ENCODE data around the gene GAD2. TPM values are rescaled to one million over a fixed set of nuclear protein-coding genes. Genes with fewer than 3 reads are reported as not detected.

Gene GAD2
- total and polyA plus RNA-seq, 5 donors = not detected

DNA sequence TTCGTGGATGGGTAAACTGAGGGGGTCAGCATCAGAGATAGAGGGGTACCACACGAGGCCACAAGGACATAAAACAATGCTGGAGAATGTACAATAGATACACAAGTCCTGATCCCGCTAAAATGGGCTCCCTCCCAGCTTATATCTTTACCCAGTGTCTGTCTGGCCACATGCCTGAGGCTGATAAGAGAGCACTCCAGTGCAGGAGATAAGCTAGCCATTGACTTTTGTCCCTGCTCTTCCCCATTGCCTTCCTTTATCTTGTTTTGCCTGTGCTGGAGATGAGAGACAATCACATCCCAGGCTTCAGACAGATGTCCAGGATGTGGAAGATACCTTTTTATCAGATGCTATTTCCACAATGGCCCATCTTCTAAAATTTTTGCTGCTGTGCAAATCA, 6.0 kb downstream of the GAD2 start:
- Histone ChIP-seq H3K9me3 (ENCODE audit: control insufficient read depth, low read length) (no peaks in the 10 kb centered on the region), H3K27ac (ENCODE audit: low read length) (no peak overlapping the region), H3K4me3 (ENCODE audit: low read length) (no peak overlapping the region), H3K4me1 (ENCODE audit: control insufficient read depth, insufficient read depth, low read length) (no peaks in the 10 kb centered on the region), H3K27me3 (ENCODE audit: control insufficient read depth, insufficient read depth) (no peaks in the 10 kb centered on the region)
- ATAC-seq (no peak), DNase-seq (no peak)
- intact Hi-C loops (cut with DNase I) = no loop called here
- 9% methylated on average over 3 of the region's 3 CpGs for WGBS

DNA sequence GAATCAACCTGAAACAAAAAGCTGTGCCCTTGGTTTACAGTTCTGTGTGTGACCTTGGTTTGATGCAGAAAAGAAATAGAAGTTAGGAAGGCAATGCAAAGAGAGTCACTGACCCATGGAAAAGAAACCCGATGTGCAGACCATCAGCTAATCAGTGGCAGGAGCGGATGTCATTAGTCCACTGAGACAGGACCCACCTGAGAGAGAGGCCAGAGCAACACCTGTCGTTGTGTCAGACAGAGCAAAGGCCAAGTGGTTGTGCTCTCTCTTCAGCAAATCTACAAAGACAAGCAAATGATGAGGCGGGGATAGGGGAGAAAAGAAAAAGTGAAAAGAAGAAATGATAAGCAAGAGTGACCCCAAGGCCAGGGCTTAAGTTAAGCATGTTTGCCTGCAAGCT, 8.7 kb downstream of the GAD2 start:
- no peak overlapping the region for H3K27ac ChIP-seq (ENCODE audit: low read length)
- H3K4me1 ChIP-seq (ENCODE audit: control insufficient read depth, insufficient read depth, low read length) = no peaks in the 10 kb centered on the region
- intact Hi-C loops (cut with DNase I) = no loop called here
- WGBS = 66% methylated on average over 4 of the region's 4 CpGs
- DNase-seq = no peak
- H3K27me3 ChIP-seq (ENCODE audit: control insufficient read depth, insufficient read depth) = no peaks in the 10 kb centered on the region
- no peaks in the 10 kb centered on the region for H3K9me3 ChIP-seq (ENCODE audit: control insufficient read depth, low read length)
- ATAC-seq = no peak
- H3K4me3 ChIP-seq (ENCODE audit: low read length) = no peak overlapping the region

DNA sequence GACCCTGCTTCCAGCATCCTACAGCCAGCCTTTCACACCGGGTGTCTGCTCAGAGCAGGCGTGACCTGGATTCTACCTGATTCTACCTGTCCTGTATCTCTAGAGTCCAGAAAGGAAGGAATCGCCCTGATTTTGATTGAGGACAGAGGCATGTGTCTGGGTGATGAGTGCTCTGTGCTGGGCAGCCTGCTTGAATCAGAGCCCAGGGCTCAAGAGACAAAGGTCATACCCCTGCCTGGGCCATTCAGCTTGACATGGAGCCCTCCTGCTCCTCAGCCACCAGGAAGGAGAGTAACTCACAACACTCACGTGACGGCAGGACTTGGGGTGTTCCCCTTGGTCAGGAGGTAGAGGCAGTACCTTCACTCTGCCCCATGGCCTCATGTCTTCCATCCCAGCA, 11.2 kb downstream of the GAD2 start:
- Histone ChIP-seq H3K4me3 (ENCODE audit: low read length) (no peak overlapping the region), H3K27me3 (ENCODE audit: control insufficient read depth, insufficient read depth) (no peaks in the 10 kb centered on the region), H3K4me1 (ENCODE audit: control insufficient read depth, insufficient read depth, low read length) (no peaks in the 10 kb centered on the region), H3K9me3 (ENCODE audit: control insufficient read depth, low read length) (no peaks in the 10 kb centered on the region), H3K27ac (ENCODE audit: low read length) (no peak overlapping the region)
- 81% methylated on average over 5 of the region's 5 CpGs for WGBS
- ATAC-seq (no peak), DNase-seq (no peak)
- intact Hi-C loops (cut with DNase I) = no loop called here

DNA sequence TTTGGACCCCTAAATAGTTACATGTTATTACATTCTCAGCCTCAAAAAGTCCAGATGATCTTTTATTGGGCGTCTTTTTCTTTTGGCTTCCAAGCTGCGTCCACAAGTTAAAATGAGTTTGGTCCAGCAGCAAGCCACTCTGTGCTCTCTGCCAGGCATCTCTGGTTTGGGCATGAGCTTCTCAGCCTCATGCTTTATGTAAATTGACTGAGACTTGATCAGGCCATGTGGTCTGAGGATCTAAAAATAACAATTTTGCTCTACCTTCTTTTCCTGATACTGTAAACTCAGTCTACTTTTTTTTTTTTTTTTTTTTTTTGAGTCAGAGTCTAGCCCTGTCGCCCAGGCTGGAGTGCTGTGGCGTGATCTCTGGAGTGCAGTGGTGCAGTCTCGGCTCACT, 15.6 kb downstream of the GAD2 start:
- whole genome bisulfite sequencing = 92% methylated on average over 5 of the region's 5 CpGs
- Histone ChIP-seq H3K4me3 (ENCODE audit: low read length) (no peak overlapping the region), H3K27me3 (ENCODE audit: control insufficient read depth, insufficient read depth) (no peaks in the 10 kb centered on the region), H3K27ac (ENCODE audit: low read length) (no peak overlapping the region), H3K4me1 (ENCODE audit: control insufficient read depth, insufficient read depth, low read length) (no peaks in the 10 kb centered on the region), H3K9me3 (ENCODE audit: control insufficient read depth, low read length) (no peaks in the 10 kb centered on the region)
- no peak for DNase-seq
- ATAC-seq = no peak
- intact Hi-C loops (cut with DNase I) = no loop called here

DNA sequence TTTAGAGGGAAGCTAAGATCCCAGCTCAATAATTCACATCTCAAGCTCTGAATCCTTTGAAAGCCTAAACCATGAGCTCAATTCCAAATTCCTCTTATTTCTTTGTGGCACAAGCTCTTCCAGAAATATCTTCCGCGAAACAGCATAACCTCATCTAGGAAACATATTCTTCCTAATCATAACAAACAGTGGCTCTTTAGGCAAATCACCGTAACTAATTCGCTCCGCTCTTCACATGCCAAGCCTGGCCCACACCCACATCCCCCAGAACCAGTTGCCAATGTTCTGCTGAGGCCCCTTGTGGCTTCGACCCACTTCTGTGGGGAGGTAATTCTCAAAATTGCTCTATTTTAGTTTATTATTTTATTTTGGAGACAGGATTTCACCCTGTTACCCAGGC, 19.2 kb downstream of the GAD2 start:
- DNase-seq = no peak
- intact Hi-C loops (cut with DNase I) = no loop called here
- no peaks in the 10 kb centered on the region for H3K27me3 ChIP-seq (ENCODE audit: control insufficient read depth, insufficient read depth)
- no peak for ATAC-seq
- H3K4me1 ChIP-seq (ENCODE audit: control insufficient read depth, insufficient read depth, low read length) = no peaks in the 10 kb centered on the region
- no peak overlapping the region for H3K27ac ChIP-seq (ENCODE audit: low read length)
- H3K9me3 ChIP-seq (ENCODE audit: control insufficient read depth, low read length) = no peaks in the 10 kb centered on the region
- no peak overlapping the region for H3K4me3 ChIP-seq (ENCODE audit: low read length)
- 87% methylated on average over 6 of the region's 6 CpGs for WGBS

DNA sequence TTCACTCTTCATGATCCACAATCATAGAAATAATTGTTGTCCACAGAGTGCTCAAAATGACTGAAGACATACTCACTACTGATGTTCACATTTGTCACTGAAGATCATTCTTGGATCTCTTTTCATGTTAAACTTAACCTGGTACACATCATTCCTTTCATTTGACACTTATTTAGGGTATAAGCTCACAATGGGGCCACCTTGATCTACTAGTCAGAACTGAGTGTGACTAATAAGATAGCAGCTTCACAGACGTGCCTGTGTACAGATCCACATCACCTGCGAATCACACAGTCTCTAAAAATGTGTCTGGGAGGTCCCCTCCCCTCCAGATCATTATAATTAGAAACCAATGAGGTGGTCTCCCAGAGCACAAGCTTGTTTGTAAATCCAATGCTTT, 21.8 kb downstream of the GAD2 start:
- no peak for DNase-seq
- intact Hi-C loops (cut with DNase I) = no loop called here
- H3K9me3 ChIP-seq (ENCODE audit: control insufficient read depth, low read length) = no peaks in the 10 kb centered on the region
- H3K27ac ChIP-seq (ENCODE audit: low read length) = no peak overlapping the region
- no peak for ATAC-seq
- no peaks in the 10 kb centered on the region for H3K4me1 ChIP-seq (ENCODE audit: control insufficient read depth, insufficient read depth, low read length)
- no peak overlapping the region for H3K4me3 ChIP-seq (ENCODE audit: low read length)
- 42% methylated on average over 2 of the region's 2 CpGs for WGBS
- H3K27me3 ChIP-seq (ENCODE audit: control insufficient read depth, insufficient read depth) = no peaks in the 10 kb centered on the region

DNA sequence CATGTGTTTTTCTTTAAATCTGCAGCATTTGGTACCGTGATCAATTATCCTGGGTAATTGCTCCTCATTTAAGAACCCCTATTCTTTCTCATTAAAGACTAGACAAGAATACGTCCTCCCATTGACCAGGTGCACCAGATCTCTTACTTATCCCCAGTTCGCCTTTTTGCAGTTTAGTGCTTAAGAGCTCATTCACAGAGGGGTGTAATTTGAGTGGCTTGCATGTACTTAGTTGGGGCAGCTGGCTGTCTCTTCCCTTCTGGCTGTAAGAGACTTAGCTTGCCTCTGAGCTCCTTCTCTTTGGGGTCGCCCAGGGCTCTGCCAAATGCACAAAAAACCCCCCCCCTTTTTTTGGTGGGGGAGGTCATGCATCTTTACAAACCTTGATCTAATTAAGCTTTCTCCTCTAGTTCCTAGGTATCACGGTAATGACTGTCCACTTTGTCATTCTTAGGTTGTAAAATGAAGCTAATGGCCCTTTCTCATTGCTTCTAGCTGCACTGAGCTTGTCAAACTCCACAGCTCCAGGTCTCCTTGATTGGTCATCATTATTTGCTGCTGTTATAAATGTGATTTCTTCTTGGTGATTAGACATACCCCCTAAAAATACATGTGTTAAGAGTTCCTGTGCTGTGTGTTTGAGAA, 26.3 kb downstream of the GAD2 start:
- intact Hi-C loops (cut with DNase I) = no loop called here
- no peak for ATAC-seq

DNA sequence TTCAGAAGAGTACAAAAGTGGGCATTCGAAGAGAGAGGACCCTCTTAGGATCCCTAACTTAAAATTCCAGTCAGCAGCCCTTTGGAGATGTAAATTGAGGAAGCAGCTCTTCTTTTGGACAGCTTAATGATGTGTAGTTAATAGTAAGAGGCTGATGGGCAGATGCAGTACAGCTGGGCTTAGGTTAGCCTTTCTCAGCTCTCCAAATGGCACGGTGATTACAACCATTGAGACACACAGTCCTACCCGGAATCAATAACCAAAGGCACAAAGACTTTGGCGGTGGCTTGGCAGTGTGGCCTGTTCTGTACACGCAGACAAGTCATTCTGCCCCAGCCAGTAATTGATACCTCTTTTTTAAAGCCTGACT, 26.8 kb downstream of the GAD2 start:
- Histone ChIP-seq H3K4me1 (ENCODE audit: control insufficient read depth, insufficient read depth, low read length) (no peaks in the 10 kb centered on the region), H3K27me3 (ENCODE audit: control insufficient read depth, insufficient read depth) (no peaks in the 10 kb centered on the region), H3K9me3 (ENCODE audit: control insufficient read depth, low read length) (no peaks in the 10 kb centered on the region), H3K27ac (ENCODE audit: low read length) (no peak overlapping the region), H3K4me3 (ENCODE audit: low read length) (no peak overlapping the region)
- ATAC-seq = no peak
- intact Hi-C loops (cut with DNase I) = no loop called here
- no peak for DNase-seq
- 83% methylated on average over 5 of the region's 5 CpGs for WGBS

More for the DNA sequence above, 26.3 kb downstream of the GAD2 start:
- 54% methylated on average over 5 of the region's 5 CpGs for WGBS
- Histone ChIP-seq H3K27me3 (ENCODE audit: control insufficient read depth, insufficient read depth) (no peaks in the 10 kb centered on the region), H3K4me1 (ENCODE audit: control insufficient read depth, insufficient read depth, low read length) (no peaks in the 10 kb centered on the region), H3K27ac (ENCODE audit: low read length) (no peak overlapping the region), H3K9me3 (ENCODE audit: control insufficient read depth, low read length) (no peaks in the 10 kb centered on the region), H3K4me3 (ENCODE audit: low read length) (no peak overlapping the region)
- no peak for DNase-seq

DNA sequence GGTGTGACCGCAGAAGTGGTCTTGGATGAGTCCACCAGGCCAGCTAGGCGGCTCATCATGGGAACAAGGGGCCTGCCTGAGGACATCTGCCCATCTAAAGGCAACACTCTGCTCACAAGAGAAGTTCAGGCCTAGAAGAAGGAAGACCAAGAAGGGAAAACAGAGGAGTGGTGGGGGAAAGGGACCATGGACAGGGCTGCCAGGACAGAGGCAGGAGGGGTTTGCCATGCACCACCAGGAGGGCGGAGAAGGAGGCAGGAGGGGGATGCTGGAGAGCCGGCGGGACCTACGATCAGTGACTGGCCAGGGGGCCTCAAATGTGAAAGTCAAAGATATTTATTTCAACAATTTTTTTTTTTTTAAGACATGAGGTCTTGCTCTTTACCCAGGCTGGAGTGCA, 33.1 kb downstream of the GAD2 start:
- Histone ChIP-seq H3K27ac (ENCODE audit: low read length) (no peak overlapping the region), H3K27me3 (ENCODE audit: control insufficient read depth, insufficient read depth) (no peaks in the 10 kb centered on the region), H3K4me3 (ENCODE audit: low read length) (no peak overlapping the region), H3K9me3 (ENCODE audit: control insufficient read depth, low read length) (no peaks in the 10 kb centered on the region), H3K4me1 (ENCODE audit: control insufficient read depth, insufficient read depth, low read length) (no peaks in the 10 kb centered on the region)
- intact Hi-C loops (cut with DNase I) = no loop called here
- ATAC-seq (no peak), DNase-seq (no peak)
- 80% methylated on average over 6 of the region's 6 CpGs for WGBS

DNA sequence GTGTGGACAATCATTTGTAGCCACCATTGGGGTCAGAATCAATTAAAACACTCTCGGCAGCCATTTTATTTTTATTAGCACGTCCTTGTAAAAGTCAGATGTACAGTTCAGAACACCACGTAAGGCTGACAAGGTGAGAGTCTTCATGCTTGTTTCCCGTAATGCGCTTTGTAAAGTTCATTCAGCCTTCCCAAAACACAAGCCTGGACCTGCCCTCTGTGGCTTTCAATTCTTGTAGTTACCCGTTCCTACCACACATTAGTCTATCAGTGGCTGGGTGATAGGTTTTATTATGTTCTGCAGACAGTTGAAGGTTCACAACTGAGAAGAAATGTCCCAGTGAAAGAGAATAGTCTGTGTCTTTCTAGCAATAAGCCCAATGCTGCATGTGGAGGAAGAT, 35.4 kb downstream of the GAD2 start:
- ATAC-seq = no peak
- no peaks in the 10 kb centered on the region for H3K9me3 ChIP-seq (ENCODE audit: control insufficient read depth, low read length)
- H3K4me3 ChIP-seq (ENCODE audit: low read length) = no peak overlapping the region
- no peaks in the 10 kb centered on the region for H3K27me3 ChIP-seq (ENCODE audit: control insufficient read depth, insufficient read depth)
- intact Hi-C loops (cut with DNase I) = no loop called here
- WGBS = 90% methylated on average over 6 of the region's 6 CpGs
- H3K4me1 ChIP-seq (ENCODE audit: control insufficient read depth, insufficient read depth, low read length) = no peaks in the 10 kb centered on the region
- H3K27ac ChIP-seq (ENCODE audit: low read length) = no peak overlapping the region
- DNase-seq = no peak

DNA sequence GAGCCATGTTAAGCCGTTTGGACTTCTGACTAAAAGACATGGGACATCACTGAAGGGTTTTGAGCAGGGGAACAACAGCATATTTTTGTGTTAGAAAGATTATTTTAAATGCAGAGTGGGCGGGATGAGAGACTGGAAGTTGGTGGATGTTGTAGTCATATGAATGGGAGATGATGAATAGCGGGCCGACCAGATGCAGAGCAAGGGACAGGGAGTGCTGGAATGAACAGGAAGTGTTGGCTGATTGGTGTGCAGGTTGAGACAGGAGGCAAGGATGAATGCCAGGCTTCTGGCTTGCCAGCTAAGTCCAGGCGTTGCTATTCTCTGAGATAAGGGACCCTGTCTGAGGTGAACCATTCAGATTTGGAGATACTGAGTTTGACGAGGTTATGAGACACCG, 38.0 kb downstream of the GAD2 start:
- DNase-seq (no peak), ATAC-seq (no peak)
- Histone ChIP-seq H3K4me1 (ENCODE audit: control insufficient read depth, insufficient read depth, low read length) (no peaks in the 10 kb centered on the region), H3K9me3 (ENCODE audit: control insufficient read depth, low read length) (no peaks in the 10 kb centered on the region), H3K27ac (ENCODE audit: low read length) (no peak overlapping the region), H3K4me3 (ENCODE audit: low read length) (no peak overlapping the region), H3K27me3 (ENCODE audit: control insufficient read depth, insufficient read depth) (no peaks in the 10 kb centered on the region)
- intact Hi-C loops (cut with DNase I) = no loop called here
- 69% methylated on average over 7 of the region's 7 CpGs for WGBS

DNA sequence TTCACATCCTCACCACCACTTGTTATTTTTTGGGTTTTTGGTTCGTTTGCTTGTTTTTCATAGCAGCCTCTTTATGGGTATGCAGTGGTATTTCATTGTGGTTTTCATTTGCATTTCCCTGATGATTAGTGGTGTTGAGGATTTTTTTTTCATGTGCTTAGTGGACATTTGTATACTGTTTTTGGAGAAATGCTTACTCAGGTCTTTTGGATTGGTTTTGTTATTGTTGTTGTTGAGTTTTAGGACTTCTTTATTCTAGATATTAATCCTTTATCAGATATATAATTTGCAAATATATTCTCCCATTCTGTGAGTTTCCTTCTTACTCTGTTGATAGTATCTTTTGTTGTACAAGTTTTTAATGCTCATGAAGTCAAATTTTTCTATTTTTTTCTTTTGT, 42.8 kb downstream of the GAD2 start:
- no peaks in the 10 kb centered on the region for H3K4me1 ChIP-seq (ENCODE audit: control insufficient read depth, insufficient read depth, low read length)
- DNase-seq (no peak), ATAC-seq (no peak)
- intact Hi-C loops (cut with DNase I) = no loop called here
- H3K9me3 ChIP-seq (ENCODE audit: control insufficient read depth, low read length) = no peaks in the 10 kb centered on the region
- H3K4me3 ChIP-seq (ENCODE audit: low read length) = no peak overlapping the region
- 41% methylated on average over 1 of the region's 1 CpG for WGBS
- no peak overlapping the region for H3K27ac ChIP-seq (ENCODE audit: low read length)
- H3K27me3 ChIP-seq (ENCODE audit: control insufficient read depth, insufficient read depth) = no peaks in the 10 kb centered on the region

Data from right cardiac atrium (tissue), 5 donors.